Astrocyte of the spinal cord (primary cell): ENCODE measurements around the gene TSPAN11.

ENCODE experiments used
- DNase-seq: peaks from one replicate; pipeline ENCODE4 v3.0.0; 2011; ENCODE audit warnings: low read depth, low spot score
- H3K4me3 ChIP-seq: 2 replicates; pipeline ENCODE4 v1.5.1; 2011; ENCODE audit warnings: low read depth, mild to moderate bottlenecking, low read length, moderate library complexity
- in situ Hi-C: cut with HindIII; loops from 2 replicates; pipeline ENCODE4 v1.10.0; 2017; ENCODE audit warnings: low sequenced_read_pairs
- TF ChIP-seq, protein P1 (sequence below): IDR thresholded peaks from 2 replicates; pipeline ENCODE4 v1.5.1; 2012; ENCODE audit warnings: low read depth, mild to moderate bottlenecking, low read length, inconsistent platforms

TSPAN11 gene

DNA sequence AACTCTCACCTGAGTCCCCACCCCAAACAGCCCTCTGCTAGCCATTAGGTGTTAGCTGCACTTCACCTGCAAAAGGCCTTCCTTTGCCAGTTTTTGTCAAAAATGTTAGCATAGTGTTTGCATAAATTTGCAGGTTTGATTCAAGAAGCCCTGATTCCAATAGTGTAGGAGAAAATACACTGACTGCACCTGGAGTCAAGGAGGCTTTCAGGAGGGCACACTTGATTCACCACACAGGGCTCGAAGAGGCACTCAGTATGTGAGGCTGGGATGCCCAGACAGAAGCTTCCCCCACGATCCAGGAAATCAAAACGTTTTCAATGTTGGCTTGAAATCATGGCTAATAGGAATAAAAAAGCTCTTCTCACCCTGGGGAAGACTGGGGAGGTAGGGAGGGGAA, 106.6 kb downstream of the TSPAN11 start:
- in situ Hi-C loops, result no loop called here
- no peak overlapping the region for H3K4me3 ChIP-seq
- DNase-seq, result no peak
- TF ChIP-seq, protein P1, sequence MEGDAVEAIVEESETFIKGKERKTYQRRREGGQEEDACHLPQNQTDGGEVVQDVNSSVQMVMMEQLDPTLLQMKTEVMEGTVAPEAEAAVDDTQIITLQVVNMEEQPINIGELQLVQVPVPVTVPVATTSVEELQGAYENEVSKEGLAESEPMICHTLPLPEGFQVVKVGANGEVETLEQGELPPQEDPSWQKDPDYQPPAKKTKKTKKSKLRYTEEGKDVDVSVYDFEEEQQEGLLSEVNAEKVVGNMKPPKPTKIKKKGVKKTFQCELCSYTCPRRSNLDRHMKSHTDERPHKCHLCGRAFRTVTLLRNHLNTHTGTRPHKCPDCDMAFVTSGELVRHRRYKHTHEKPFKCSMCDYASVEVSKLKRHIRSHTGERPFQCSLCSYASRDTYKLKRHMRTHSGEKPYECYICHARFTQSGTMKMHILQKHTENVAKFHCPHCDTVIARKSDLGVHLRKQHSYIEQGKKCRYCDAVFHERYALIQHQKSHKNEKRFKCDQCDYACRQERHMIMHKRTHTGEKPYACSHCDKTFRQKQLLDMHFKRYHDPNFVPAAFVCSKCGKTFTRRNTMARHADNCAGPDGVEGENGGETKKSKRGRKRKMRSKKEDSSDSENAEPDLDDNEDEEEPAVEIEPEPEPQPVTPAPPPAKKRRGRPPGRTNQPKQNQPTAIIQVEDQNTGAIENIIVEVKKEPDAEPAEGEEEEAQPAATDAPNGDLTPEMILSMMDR, result no peak

DNA sequence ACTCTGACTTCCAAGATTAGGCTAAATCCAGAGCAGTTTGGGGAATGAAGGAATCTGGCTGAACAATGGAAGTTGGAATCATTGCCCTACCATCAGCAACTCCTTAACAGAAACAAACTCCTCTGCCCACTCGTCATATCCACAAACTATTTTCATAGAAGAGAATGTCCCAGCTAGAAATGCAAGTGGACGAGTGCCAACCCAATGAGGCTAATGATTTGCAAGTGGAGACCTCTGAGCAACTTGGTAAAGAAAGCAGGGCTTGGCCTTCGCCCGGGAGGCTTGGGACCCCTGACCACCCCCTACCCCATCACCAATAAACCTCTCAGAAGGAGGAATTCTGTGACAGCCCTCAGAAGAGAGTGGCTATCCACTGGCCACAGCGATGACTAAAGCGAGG, 107.1 kb downstream of the TSPAN11 start:
- in situ Hi-C loops, result no loop called here

DNA sequence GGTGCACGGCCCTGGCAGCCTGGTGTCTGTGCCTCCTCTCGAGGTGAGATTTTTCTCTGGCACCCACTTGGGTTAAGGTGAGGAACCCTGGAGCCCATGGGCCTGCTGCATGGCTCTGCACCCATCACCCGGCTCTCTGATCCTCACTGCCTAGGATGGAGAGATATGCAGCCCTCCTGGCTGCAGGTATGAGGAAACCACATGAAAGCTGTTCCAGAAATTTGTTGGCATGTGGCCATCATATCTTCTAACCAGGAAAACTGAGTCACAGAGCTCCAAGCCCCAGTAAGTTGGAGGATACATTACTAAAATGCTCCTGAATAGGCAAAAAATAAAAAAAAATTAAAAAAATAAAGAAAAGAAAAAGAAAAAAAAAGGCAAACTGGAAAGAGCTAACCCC, 107.8 kb downstream of the TSPAN11 start:
- DNase-seq, result no peak
- no peak overlapping the region for H3K4me3 ChIP-seq
- TF ChIP-seq, protein P1, result no peak
- in situ Hi-C loops, result no loop called here

More for the DNA sequence above, 107.1 kb downstream of the TSPAN11 start:
- DNase-seq, result no peak
- no peak overlapping the region for H3K4me3 ChIP-seq
- TF ChIP-seq, protein P1, result no peak

DNA sequence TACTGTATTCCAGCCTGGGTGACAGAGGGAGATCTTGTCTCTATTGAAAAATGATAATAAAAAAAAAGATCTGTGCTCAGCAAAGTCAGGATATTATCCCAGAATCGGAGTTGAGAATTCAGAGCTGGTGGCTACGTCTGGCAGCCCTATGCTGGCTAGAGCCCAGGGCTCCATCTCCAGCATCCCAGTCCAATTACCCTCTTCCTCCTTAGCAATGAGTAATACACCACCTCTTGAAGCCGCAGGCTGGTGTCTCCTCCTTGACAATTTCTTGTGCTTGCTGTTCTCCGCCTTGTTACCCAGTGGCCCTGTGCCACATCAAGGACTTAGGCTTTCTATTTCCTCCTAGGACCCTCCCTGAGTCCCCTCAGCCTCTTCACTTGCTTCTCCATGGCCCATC, 108.7 kb downstream of the TSPAN11 start:
- TF ChIP-seq, protein P1, result no peak
- DNase-seq, result no peak
- in situ Hi-C loops, result no loop called here
- H3K4me3 ChIP-seq, result no peak overlapping the region

DNA sequence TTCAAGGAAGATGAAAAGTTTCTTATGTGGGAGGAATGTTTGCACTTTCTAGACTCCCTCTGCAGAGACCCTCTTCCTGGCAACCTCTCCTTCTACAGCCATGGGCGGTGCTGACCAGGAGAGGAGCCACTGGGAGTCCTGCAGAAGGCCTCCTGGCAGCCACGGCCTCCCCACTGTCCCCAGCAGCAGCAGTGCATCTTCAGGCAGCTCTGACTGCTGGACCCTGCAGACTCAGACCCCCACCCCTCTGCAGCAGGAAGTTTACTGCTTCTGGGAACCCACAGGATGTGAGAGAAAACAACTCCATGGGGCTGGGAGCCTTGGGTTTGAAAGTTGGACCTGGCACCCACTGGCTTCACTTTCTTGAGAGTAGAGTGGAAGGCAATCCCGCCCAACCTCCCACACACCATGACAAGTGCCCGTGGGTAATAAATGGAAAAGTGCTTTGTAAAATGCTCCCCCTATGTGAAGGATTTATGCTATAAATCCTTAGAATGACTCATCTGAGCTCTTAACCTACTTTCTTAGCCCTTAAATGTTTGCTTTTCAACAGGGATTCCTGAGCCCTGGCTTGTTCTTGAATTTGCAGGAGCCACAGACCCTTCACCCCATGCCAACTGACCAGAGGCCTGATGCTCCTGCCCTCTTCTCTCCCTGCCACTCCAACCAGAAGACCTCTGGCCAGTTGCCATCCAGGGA, 109.6 kb downstream of the TSPAN11 start:
- TF ChIP-seq, protein P1, result no peak
- in situ Hi-C loops, result no loop called here
- no peak overlapping the region for H3K4me3 ChIP-seq
- DNase-seq, result peak; percentile 35

DNA sequence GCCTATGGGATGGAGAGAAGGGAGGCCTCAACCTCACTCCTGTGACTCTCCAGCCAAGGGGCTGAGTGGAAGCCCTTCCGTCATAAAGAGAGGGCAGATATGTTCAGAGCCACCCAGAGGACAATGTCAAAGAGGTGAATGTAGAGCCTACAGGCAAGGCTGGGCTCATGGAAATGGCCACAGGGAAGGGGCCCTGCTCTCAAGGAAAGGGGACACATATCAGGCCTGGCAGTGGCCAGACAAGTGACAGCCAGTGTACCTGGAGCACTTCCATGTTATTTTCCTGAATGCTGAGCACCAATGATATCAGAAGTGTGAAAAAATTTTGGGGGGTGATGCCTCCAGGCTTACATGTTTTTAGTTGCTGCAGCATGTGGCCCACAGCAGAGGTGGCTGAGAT, 110.5 kb downstream of the TSPAN11 start:
- in situ Hi-C loops, result no loop called here
- TF ChIP-seq, protein P1, result no peak
- DNase-seq, result no peak

More for the DNA sequence above, 110.5 kb downstream of the TSPAN11 start:
- H3K4me3 ChIP-seq, result no peak overlapping the region
